Chondrocyte (in vitro differentiated cells): ENCODE data around the gene SLC7A1. TPM values are rescaled to one million over a fixed set of nuclear protein-coding genes. Genes with fewer than 3 reads are reported as not detected.

Source experiments
- DNase-seq: peaks from one replicate; pipeline ENCODE4 v3.0.0; 2021; ENCODE audit warnings: mixed read lengths, low spot score
- H3K27ac Mint-ChIP-seq: one replicate; pipeline ENCODE4 v1.8.0; 2021; ENCODE audit warnings: mild to moderate bottlenecking, moderate library complexity, mixed read lengths; ENCODE audit not compliant: unreplicated experiment
- H3K27me3 Mint-ChIP-seq: 2 replicates; pipeline ENCODE4 v1.8.0; 2021; ENCODE audit warnings: low read depth, mixed read lengths
- H3K36me3 Mint-ChIP-seq: 2 replicates; pipeline ENCODE4 v1.8.0; 2021; ENCODE audit warnings: low read depth, mixed read lengths
- H3K4me1 Mint-ChIP-seq: 2 replicates; pipeline ENCODE4 v1.8.0; 2021; ENCODE audit warnings: low read depth, mild to moderate bottlenecking, mixed read lengths
- H3K4me3 Mint-ChIP-seq: one replicate; pipeline ENCODE4 v1.8.0; 2021; ENCODE audit warnings: mild to moderate bottlenecking, moderate library complexity, mixed read lengths; ENCODE audit not compliant: unreplicated experiment
- H3K9me3 Mint-ChIP-seq: 2 replicates; pipeline ENCODE4 v1.8.0; 2021; ENCODE audit warnings: low read depth, mixed read lengths
- CTCF ChIP-seq: fragments of 200-600 bp; sonication (generic); IDR thresholded peaks from 2 replicates; pipeline ENCODE4 v1.5.0; 2021; ENCODE audit warnings: antibody characterized with exemption, mild to moderate bottlenecking, moderate library complexity
- total RNA-seq: library from RNA; stranded (reverse); gene quantifications from 3 replicates; pipeline ENCODE4 v1.2.1, GENCODE V29; 2021

The SLC7A1 gene
- total RNA-seq, 1 donor from 2014 or later = 111 TPM

GRCh38 chr13:29578300-29579085, 17.0 kb downstream of the SLC7A1 start:
- H3K27me3 Mint-ChIP-seq = no peaks in the 10 kb centered on the region
- H3K27ac Mint-ChIP-seq = peak overlapping the region; percentile 33
- H3K36me3 Mint-ChIP-seq = no peaks in the 10 kb centered on the region
- H3K9me3 Mint-ChIP-seq = no peaks in the 10 kb centered on the region
- no peak overlapping the region for H3K4me3 Mint-ChIP-seq
- H3K4me1 Mint-ChIP-seq = peaks cover 78% of the 10 kb centered on the region
- DNase-seq = no peak
- TF ChIP-seq CTCF = no peak

GRCh38 chr13:29577136-29578051, 18.1 kb downstream of the SLC7A1 start:
- Mint-ChIP-seq H3K4me3 (no peak overlapping the region), H3K27ac (no peak overlapping the region)

GRCh38 chr13:29576581-29576980, 18.9 kb downstream of the SLC7A1 start:
- no peak for DNase-seq
- H3K4me3 Mint-ChIP-seq = no peak overlapping the region
- no peaks in the 10 kb centered on the region for H3K9me3 Mint-ChIP-seq
- no peak for TF ChIP-seq CTCF
- H3K27me3 Mint-ChIP-seq = no peaks in the 10 kb centered on the region
- H3K36me3 Mint-ChIP-seq = no peaks in the 10 kb centered on the region
- H3K4me1 Mint-ChIP-seq = peaks cover 78% of the 10 kb centered on the region
- H3K27ac Mint-ChIP-seq = no peak overlapping the region

More at GRCh38 chr13:29577136-29578051, 18.1 kb downstream of the SLC7A1 start:
- no peak for TF ChIP-seq CTCF
- no peak for DNase-seq
- no peaks in the 10 kb centered on the region for H3K9me3 Mint-ChIP-seq
- no peaks in the 10 kb centered on the region for H3K36me3 Mint-ChIP-seq
- H3K4me1 Mint-ChIP-seq = peaks cover 78% of the 10 kb centered on the region
- H3K27me3 Mint-ChIP-seq = no peaks in the 10 kb centered on the region

- Mint-ChIP-seq H3K36me3 (no peaks in the 10 kb centered on the region), H3K27me3 (no peaks in the 10 kb centered on the region), H3K4me1 (peaks cover 68% of the 10 kb centered on the region), H3K27ac (no peak overlapping the region), H3K4me3 (no peak overlapping the region), H3K9me3 (no peaks in the 10 kb centered on the region)
- TF ChIP-seq CTCF = no peak
- DNase-seq = no peak
Observed at GRCh38 chr13:29575098-29575497, 20.4 kb downstream of the SLC7A1 start.

- peak; percentile 20 for TF ChIP-seq CTCF
- Mint-ChIP-seq H3K9me3 (no peaks in the 10 kb centered on the region), H3K4me1 (peaks cover 70% of the 10 kb centered on the region), H3K27me3 (no peaks in the 10 kb centered on the region), H3K27ac (peak overlapping the region; percentile 68), H3K36me3 (no peaks in the 10 kb centered on the region), H3K4me3 (no peak overlapping the region)
- DNase-seq = no peak
Observed at GRCh38 chr13:29573190-29573589, 22.3 kb downstream of the SLC7A1 start.
